Stimulated activated effector memory CD8-positive, alpha-beta T cell treated with anti-CD3 and anti-CD28 coated beads, Interleukin-12 subunit alpha, Interleukin-12 subunit beta, amount 100 ng/mL, for 72 hours (primary cell): ENCODE measurements around the gene HIF1A.

Experiments
- ATAC-seq: fragments of 150-1000 bp; cut with Tn5 transposase; 2 replicates; pipeline ENCODE4 v1.10.0; 2021
- DNase-seq, 2 donors: peaks; one replicate each; pipeline ENCODE4 v3.0.0; 2021 to 2022; ENCODE audit warnings: low spot score in 2 of 2
- H3K27ac Mint-ChIP-seq: one replicate; pipeline ENCODE4 v1.8.0; 2022; ENCODE audit warnings: mild to moderate bottlenecking, mixed read lengths
- H3K36me3 Mint-ChIP-seq: one replicate; pipeline ENCODE4 v1.8.0; 2022; ENCODE audit warnings: mild to moderate bottlenecking, mixed read lengths
- H3K4me1 Mint-ChIP-seq: one replicate; pipeline ENCODE4 v1.8.0; 2022; ENCODE audit warnings: mixed read lengths
- H3K4me3 Mint-ChIP-seq: one replicate; pipeline ENCODE4 v1.8.0; 2022; ENCODE audit warnings: mild to moderate bottlenecking, mixed read lengths
- H3K9me3 Mint-ChIP-seq: one replicate; pipeline ENCODE4 v1.8.0; 2022; ENCODE audit warnings: mixed read lengths

HIF1A gene

GRCh38 chr14:61662437-61663311, 32.6 kb upstream of the HIF1A start:
- peak overlapping the region; percentile 93 for H3K27ac Mint-ChIP-seq
- H3K9me3 Mint-ChIP-seq = no peaks in the 10 kb centered on the region
- peaks cover 58% of the 10 kb centered on the region for H3K4me1 Mint-ChIP-seq
- ATAC-seq (peak; percentile 92), DNase-seq (peak; percentile 43 to 86)
- peak overlapping the region; percentile 77 for H3K4me3 Mint-ChIP-seq
- H3K36me3 Mint-ChIP-seq = peaks cover 25% of the 10 kb centered on the region

DNA sequence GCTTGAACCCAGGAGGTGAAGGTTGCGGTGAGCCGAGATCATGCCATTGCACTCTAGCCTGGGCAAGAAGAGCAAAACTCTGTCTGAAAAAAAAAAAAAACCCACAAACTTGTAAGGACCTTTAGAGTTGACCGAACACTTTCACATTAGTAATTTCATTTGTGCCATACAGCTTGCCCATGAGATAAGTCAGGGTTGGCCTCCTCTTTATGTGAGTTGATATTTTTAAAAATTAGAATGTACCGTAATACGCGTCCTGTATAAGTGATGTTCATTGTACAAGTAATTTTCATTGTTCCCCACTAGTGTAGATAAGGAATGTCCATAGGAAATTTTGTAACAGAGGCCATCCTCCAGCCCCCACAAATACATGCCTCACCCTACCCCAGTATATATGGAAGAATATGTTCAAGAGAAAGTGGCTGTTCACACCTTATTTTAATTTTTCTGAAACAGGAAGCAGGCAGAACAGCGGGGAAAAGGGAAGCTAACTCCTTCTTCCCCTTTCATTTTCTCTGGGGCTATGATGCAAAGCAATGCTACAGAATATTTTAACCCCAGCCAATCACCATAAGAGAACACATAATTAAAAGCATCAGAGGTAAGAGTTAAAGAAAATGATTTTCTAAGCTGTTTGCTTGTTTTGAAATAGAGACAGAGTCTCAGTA, 31.9 kb upstream of the HIF1A start:
- DNase-seq (no peak), ATAC-seq (peak; percentile 27)
- peaks cover 25% of the 10 kb centered on the region for H3K36me3 Mint-ChIP-seq
- H3K27ac Mint-ChIP-seq = peak overlapping the region; percentile 93
- H3K4me3 Mint-ChIP-seq = peak overlapping the region; percentile 77
- H3K4me1 Mint-ChIP-seq = peaks cover 58% of the 10 kb centered on the region
- H3K9me3 Mint-ChIP-seq = no peaks in the 10 kb centered on the region

DNA sequence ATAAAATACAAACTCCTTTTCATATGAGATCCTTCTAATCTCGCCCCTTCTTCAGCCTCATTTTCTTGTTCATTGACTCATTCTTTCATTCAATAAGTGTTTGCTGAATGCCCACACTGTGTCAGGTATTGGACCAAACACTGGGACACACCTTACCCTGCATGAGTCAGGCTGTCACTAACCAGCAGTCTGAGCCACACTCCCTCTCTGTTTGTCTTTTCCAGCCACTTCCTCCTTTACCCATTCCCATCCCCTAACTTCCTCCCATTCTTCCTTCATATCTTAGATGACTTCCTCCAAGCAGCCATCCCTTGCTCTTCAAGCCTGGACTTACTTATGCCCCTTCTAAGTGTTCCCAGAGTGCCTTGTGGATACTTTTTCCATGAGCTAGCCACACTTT, 27.0 kb upstream of the HIF1A start:
- H3K27ac Mint-ChIP-seq = no peak overlapping the region
- ATAC-seq (peak; percentile 77), DNase-seq (no peak)
- H3K4me3 Mint-ChIP-seq = no peak overlapping the region
- peaks cover 36% of the 10 kb centered on the region for H3K4me1 Mint-ChIP-seq
- peaks cover 1% of the 10 kb centered on the region for H3K36me3 Mint-ChIP-seq
- H3K9me3 Mint-ChIP-seq = no peaks in the 10 kb centered on the region

DNA sequence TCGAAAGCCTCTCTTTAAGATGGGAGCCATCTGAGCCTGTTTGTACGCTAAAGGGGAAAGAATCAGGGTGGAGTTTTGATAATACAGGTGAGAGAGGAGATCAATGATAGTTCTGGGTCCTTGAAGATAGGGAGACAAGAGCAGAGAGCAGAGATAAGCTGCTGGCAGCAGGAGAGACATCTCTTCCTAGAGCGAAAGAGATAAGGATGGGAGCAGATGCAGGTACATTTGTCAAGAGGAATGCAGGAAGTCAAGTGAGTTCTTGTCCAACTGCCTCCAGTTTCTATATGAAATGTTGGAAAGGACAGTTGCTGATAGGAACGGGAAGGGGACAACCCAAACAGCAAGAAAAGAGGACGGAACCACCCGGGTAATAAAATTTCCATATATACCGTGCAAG, 24.7 kb upstream of the HIF1A start:
- H3K4me3 Mint-ChIP-seq = no peak overlapping the region
- H3K4me1 Mint-ChIP-seq = peaks cover 22% of the 10 kb centered on the region
- DNase-seq (no peak), ATAC-seq (no peak)
- no peak overlapping the region for H3K27ac Mint-ChIP-seq
- no peaks in the 10 kb centered on the region for H3K9me3 Mint-ChIP-seq
- no peaks in the 10 kb centered on the region for H3K36me3 Mint-ChIP-seq

DNA sequence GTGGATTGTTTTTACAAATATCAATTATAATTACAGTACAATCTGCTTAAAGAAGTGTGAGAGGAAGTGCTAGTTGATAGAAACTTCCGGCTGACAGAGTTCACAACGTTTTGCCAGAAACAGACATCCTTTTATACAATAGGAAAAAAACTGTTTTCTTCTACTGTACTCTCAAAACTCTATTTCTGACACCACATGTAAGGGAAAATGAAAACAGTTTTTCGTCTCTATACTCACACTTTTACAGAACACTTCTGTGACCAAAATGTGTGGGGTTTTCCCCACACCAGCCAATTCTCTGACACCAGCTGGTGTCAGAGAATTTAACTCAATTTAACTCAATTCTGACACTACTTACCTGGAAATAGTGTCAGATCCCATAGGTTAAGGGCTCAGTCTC, 24.2 kb upstream of the HIF1A start:
- ATAC-seq (peak; percentile 91), DNase-seq (no peak)
- Mint-ChIP-seq H3K36me3 (no peaks in the 10 kb centered on the region), H3K4me3 (no peak overlapping the region), H3K9me3 (no peaks in the 10 kb centered on the region), H3K4me1 (peaks cover 22% of the 10 kb centered on the region), H3K27ac (no peak overlapping the region)

- ATAC-seq = no peak
- DNase-seq = no peak
- Mint-ChIP-seq H3K27ac (no peak overlapping the region), H3K4me1 (peaks cover 15% of the 10 kb centered on the region), H3K4me3 (no peak overlapping the region), H3K36me3 (no peaks in the 10 kb centered on the region), H3K9me3 (no peaks in the 10 kb centered on the region)
Observed at GRCh38 chr14:61672796-61673195, 22.5 kb upstream of the HIF1A start.

DNA sequence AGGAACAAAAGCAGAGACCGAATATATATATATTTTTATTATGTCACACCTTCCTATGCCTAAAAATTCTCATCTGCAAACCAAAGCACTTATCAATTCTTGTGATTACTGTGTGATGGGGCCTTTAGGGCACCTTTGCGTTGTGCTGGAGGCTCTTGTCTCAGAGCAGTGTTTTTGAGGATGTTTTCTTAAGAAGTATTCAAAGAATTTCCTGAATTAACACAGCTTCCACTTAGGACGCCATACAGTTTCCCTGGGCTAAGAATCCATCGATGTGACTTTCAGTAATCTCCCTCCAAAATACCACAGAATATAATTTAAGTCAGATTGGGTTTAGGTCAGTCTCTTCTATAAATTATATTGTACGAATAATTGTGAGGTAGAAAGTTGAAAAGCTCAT, 22.0 kb upstream of the HIF1A start:
- Mint-ChIP-seq H3K9me3 (no peaks in the 10 kb centered on the region), H3K27ac (no peak overlapping the region), H3K36me3 (no peaks in the 10 kb centered on the region), H3K4me3 (no peak overlapping the region), H3K4me1 (peaks cover 15% of the 10 kb centered on the region)
- DNase-seq (no peak), ATAC-seq (no peak)

GRCh38 chr14:61675291-61675690, 20.0 kb upstream of the HIF1A start:
- no peak overlapping the region for H3K4me3 Mint-ChIP-seq
- no peaks in the 10 kb centered on the region for H3K9me3 Mint-ChIP-seq
- H3K27ac Mint-ChIP-seq = no peak overlapping the region
- peaks cover 15% of the 10 kb centered on the region for H3K4me1 Mint-ChIP-seq
- H3K36me3 Mint-ChIP-seq = no peaks in the 10 kb centered on the region
- DNase-seq (no peak), ATAC-seq (no peak)

DNA sequence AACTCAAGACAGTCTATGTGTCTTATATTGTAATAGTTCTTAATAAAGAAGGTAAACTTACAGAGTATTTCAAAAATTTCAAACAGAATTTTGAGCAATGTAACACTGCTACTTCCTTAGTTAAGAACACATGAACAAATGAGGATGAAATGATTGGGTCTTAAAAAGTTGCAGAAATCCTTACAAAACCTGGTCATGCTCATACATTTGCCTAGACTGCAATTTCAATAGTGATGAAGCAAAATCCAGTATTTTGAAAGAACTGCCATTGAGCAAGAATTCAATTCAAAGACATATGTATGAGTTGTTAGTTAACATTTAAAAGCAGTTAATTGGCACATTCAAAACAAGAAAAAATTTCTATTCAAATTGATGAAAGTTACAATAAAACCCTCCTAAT, 17.8 kb upstream of the HIF1A start:
- DNase-seq (no peak), ATAC-seq (no peak)
- peaks cover under 1% of the 10 kb centered on the region for H3K4me1 Mint-ChIP-seq
- no peaks in the 10 kb centered on the region for H3K36me3 Mint-ChIP-seq
- no peak overlapping the region for H3K27ac Mint-ChIP-seq
- no peak overlapping the region for H3K4me3 Mint-ChIP-seq
- H3K9me3 Mint-ChIP-seq = no peaks in the 10 kb centered on the region

DNA sequence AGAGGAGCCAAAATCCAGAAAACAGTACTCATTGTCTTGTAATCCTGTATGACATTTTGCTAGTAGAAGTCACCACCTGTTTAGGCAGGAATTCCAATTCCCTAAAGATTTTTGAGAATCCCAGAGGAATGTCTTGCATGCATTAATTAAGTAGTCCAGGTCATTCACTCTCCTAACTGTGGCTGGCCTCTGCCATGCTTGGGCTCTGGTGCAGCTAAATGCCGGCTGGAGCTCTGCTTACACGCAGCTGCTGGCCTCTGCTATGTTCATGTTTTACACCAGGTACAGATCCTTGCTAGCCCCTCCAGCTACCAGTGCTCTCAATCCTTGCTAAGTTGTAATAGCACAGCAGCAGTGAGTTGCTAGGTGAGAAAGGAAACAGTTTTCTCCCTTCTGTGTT, 16.3 kb upstream of the HIF1A start:
- Mint-ChIP-seq H3K4me1 (no peaks in the 10 kb centered on the region), H3K36me3 (no peaks in the 10 kb centered on the region), H3K27ac (no peak overlapping the region), H3K4me3 (no peak overlapping the region), H3K9me3 (no peaks in the 10 kb centered on the region)
- ATAC-seq (no peak), DNase-seq (no peak)

GRCh38 chr14:61681413-61681812, 13.9 kb upstream of the HIF1A start:
- Mint-ChIP-seq H3K27ac (no peak overlapping the region), H3K4me3 (no peak overlapping the region), H3K9me3 (no peaks in the 10 kb centered on the region), H3K36me3 (no peaks in the 10 kb centered on the region), H3K4me1 (no peaks in the 10 kb centered on the region)
- DNase-seq (no peak), ATAC-seq (no peak)

- H3K9me3 Mint-ChIP-seq = no peaks in the 10 kb centered on the region
- no peak for ATAC-seq
Observed at GRCh38 chr14:61683108-61683507, 12.2 kb upstream of the HIF1A start.

GRCh38 chr14:61690039-61690438, 5.3 kb upstream of the HIF1A start:
- Mint-ChIP-seq H3K4me3 (no peak overlapping the region), H3K27ac (no peak overlapping the region), H3K4me1 (peaks cover 23% of the 10 kb centered on the region), H3K36me3 (peaks cover 5% of the 10 kb centered on the region), H3K9me3 (no peaks in the 10 kb centered on the region)
- ATAC-seq = no peak
- no peak for DNase-seq

More at GRCh38 chr14:61683108-61683507, 12.2 kb upstream of the HIF1A start:
- Mint-ChIP-seq H3K4me1 (no peaks in the 10 kb centered on the region), H3K36me3 (no peaks in the 10 kb centered on the region), H3K4me3 (no peak overlapping the region), H3K27ac (no peak overlapping the region)
- no peak for DNase-seq

DNA sequence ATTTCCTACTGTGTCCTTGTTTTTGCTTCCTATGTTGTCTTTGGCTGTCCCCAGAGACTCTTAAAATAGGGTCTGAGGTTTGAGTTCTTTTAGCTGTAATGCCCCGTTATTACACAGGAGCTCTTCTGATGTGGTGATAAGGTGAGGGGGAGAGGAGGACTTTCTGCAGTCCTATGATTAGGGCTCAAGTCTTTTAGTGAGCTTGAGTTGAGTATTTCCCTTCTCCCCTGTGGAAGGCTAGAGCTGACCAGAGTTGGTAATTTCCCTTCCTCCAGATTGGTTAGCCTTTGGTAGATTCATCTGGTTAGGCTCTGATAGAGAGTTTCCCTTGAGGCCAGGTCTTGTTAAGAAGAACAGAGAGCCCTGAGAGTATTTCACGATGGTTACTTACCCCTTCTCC, 4.3 kb upstream of the HIF1A start:
- peak overlapping the region; percentile 26 for H3K27ac Mint-ChIP-seq
- H3K4me1 Mint-ChIP-seq = peaks cover 25% of the 10 kb centered on the region
- ATAC-seq (no peak), DNase-seq (no peak)
- H3K4me3 Mint-ChIP-seq = peak overlapping the region; percentile 38
- H3K9me3 Mint-ChIP-seq = no peaks in the 10 kb centered on the region
- H3K36me3 Mint-ChIP-seq = peaks cover 15% of the 10 kb centered on the region

GRCh38 chr14:61691495-61691894, 3.8 kb upstream of the HIF1A start:
- Mint-ChIP-seq H3K9me3 (no peaks in the 10 kb centered on the region), H3K27ac (peak overlapping the region; percentile 26), H3K4me3 (peak overlapping the region; percentile 38), H3K4me1 (peaks cover 25% of the 10 kb centered on the region), H3K36me3 (peaks cover 20% of the 10 kb centered on the region)
- ATAC-seq (no peak), DNase-seq (no peak)

DNA sequence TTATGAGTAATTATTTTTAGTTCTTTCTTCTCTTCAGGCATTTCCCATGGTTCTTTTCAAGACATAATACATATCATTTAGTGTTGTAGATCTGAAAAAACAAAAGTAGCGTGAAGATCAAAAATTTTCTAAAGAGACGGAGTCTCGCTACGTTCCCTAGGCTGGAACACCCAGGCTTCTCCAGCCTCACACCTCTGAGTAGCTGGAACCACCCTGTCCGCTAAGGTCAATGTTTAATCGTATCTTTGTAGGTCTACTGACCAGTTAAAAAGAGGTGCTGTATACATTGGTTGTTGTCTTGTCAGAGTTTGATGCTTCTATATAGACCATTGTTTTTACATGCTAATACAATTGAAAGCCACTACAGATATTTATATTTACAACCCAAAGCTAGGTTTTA, 1.3 kb upstream of the HIF1A start:
- Mint-ChIP-seq H3K4me1 (peaks cover 36% of the 10 kb centered on the region), H3K9me3 (no peaks in the 10 kb centered on the region), H3K36me3 (peaks cover 45% of the 10 kb centered on the region), H3K4me3 (peak overlapping the region; percentile 92), H3K27ac (no peak overlapping the region)
- DNase-seq (no peak), ATAC-seq (no peak)
